HG03439 (cell line): Measurements from ENCODE around the gene SNX15.

Experiments
- ATAC-seq: cut with Tn5 transposase; IDR thresholded peaks from one replicate; pipeline ENCODE4 v1.9.1; 2021; ENCODE audit warnings: mild to moderate bottlenecking, moderate library complexity; ENCODE audit not compliant: unreplicated experiment

The SNX15 gene

DNA sequence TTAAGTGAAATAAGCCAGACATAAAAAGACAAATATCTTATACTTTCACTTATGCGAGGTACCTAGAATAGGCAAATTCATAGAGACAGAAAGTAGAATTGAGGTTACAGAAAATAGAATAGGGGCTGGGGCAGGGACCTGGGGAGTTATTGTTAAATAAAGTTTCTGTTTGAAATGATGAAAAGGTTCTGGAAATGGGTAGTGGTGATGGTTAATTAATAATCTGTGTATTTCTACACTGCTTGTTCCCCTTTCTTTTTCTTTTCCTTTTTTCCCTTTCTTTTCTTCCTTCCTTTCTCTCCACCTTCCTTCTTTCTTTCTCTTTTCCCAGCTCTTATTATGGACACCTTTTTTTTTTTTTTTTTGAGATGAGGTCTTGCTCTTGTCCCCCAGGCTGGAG lies 28.3 kb downstream of the SNX15 start:
- ATAC-seq: no peak

DNA sequence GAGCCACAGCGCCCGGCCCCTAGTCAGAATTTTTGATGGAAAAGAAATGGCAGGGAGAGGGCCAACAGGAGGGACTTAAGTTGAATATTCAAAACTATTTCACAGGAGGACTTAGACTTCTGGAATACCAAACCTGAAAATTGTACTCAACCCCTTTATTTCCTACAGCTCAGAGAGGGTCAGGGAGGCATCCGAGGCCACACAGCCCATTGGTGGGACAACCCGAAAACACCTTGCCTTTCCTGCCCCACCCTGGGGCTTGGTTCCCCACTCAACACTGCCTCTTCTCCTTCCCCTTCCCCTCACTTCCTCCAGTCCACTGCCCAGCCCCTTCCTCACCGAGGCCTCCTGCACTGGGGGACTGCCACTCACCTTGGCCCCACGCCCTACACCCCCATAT lies 29.8 kb downstream of the SNX15 start:
- no peak for ATAC-seq

DNA sequence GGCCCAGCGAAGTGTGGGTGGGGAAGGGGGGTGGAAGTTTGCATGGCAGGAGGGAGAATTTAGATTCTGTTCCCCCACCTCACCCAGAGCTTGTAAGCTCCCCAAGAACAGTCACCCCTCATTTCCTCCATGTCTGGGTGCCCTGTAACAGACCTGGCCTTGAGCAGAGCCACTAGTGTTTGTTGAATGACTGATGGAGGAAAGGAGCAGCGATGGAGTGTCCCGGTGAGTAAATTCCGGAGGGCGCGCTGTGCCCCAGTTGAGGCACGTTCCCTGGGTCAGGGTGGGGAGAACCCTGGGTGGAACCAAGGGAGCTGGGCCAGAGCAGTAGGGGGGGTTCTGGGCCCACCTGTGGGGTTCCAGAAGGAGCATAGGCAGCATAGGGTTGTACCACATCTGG lies 30.3 kb downstream of the SNX15 start:
- no peak for ATAC-seq

DNA sequence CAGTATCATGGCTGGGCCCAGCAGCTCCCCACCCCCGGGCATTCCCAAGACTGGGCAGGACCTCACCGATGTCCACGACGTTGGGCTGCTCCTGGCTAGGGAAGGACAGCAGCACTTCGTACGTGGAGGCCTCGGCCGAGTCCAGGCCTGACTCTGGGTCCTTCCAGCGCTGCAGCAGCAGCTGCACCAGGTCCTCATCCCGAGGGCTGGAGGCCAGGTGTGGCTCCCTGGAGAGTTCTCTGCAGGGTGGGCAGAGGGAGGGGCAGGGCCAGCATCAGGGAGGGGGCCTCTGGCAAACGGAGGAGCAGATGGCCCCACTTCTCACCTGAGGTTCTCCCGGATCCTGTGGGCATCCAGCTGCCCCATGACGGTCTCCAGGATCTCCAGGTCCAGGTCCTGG lies 30.8 kb downstream of the SNX15 start:
- ATAC-seq: no peak

DNA sequence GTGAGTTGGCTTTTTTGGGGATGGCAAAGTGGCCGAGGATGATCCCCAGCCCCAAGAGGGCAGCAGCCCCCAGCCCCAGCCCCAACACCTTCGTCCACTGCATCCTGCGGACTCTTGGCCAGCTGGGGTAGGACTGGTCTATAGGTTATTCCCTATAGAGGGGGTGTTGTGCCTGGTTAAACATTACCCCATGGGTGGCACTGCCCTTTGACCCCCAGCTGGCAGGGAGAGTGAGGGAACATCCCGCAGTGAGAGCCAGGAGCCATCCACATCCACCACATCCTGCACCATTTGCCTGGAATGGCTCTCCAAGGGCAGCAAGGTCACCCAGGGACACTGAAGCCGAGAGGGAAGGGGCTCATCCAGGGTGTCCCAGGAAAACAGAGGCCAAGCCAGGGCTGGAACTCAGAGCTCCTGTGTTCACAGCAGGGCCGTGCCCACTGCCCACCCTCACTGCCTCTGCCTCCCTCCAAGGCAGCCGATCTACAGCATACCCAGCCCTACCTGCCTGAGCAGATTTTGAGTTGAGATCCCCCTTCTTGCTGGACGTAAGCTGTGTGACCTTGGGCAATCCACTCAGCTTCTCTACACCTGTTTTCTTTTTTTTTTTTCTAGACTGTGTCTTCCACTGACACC lies 31.3 kb downstream of the SNX15 start, which contains the start of gene NAALADL1:
NAALADL1 (minus strand) TSS at position 135 of the 636 bp plus-strand sequence; CDS start at position 103, 32 bp downstream.
- no peak for ATAC-seq

DNA sequence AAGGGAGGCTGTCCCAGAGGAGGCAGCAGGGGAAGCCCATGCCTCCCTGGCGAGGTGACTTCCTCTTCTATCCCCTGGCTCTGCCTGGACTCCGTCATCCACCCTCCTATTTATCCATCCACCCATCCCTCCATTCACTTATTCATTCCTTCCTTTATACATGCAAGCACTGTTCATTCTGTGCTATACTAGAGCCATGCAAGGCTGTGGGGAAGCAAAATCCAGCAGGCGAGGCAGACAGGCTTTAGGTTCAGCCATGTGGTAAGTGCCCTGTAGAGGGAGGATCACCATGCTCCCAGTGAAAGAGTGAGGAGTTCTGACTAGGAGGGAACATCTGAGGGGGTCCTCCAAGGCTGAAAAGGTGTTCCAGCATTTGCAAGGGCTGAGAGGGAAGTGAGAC lies 32.3 kb downstream of the SNX15 start:
- no peak for ATAC-seq

DNA sequence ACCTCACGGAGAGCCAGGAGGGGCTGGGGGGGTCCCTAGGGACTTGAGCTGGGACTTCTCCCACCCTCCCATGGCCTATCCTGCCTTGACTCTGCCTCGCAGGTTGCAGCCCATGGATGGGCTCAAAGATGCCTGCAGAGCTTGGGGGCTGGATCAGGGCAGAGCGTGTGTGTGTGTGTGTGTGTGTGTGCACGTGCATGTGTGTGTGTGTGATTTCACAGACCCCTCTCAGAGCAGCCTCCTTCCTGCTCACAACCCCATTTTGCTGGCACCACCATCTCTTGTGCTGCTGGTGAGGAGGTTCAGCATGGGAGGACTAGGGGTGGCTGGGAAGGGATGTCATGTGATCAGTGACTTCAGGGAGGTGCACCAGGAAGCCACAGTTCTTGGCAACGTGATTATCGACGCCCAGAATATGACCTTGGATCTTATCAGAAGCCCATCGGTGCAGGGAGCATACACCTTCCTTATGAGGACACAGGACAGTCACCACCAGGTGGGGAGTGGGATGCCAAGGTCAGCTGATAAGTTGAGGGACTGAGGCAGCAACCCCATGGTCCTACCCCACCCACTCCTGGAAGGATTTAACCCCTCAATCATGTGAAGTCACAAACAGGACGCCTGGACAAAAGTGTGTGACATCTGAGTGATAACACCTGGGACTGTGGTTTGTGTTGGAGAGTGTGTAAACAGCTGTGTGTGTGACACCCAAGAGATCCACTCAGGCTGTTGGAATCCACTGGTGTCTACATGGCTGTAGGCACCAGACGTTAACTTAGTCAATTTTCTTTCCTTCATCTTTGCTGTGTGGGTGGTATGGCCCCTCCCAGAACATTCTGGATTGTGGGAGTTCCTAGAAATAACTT lies 33.0 kb downstream of the SNX15 start:
- ATAC-seq: no peak

DNA sequence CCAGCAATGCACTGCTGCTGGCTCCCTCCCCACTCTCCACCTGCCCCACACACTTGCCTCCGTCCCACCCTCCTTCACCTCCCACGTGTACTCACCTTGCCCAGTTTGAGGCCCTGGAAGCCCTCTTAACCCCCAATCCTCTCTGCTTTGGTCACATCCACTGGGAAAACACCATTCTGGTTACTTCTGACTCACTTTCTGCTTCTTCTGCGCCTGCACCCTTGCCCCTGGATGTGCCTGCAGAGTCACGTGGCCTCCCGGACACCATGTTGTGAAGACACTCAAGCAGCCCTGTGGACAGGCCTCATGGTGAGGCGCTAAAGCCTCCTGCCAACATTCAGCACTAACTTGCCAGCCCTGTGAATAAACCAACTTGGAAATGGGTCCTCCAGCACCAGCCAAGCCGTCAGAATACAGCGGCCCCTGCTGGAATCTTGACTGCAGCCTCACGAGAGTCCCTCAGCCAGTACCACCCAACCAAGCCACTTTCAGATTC lies 33.7 kb downstream of the SNX15 start:
- no peak for ATAC-seq

DNA sequence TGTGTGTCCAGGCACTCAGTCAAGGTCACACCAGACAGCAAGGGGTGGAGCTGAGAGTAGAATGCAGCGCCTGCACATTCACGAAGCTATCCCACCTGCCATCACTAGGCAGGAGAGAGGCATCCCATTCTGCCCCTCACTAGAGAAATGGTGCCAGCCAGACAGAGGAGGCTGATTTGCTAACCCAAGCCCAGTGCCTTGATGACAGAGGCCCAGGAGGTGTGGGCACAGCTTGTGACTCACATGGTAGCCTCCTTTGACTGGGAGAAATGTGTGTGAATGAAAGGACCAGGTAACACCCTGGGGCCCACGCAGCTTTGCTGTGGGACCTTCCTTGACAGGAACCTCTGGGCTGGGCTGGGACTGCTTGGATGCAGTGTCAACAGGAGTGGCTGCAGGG lies 36.3 kb downstream of the SNX15 start:
- ATAC-seq: no peak

DNA sequence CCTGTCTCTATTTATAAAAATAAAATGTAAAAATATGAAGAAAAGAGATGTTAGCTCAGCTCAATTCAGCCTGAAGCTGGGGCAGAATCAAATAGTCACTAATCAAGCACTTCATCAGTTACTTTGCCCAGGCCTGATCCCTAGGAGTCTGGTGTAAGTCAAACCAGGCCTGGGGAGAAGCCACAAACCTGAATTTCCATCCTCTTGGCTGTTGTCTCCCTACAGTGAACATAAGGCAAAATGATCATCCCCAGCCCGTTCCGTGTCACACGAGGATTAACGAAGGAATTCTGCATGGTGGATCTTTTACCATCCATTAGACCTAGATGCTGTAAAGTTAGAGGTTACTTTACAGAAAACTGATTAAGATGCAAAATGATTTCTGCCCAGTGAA lies 37.6 kb downstream of the SNX15 start:
- no peak for ATAC-seq

DNA sequence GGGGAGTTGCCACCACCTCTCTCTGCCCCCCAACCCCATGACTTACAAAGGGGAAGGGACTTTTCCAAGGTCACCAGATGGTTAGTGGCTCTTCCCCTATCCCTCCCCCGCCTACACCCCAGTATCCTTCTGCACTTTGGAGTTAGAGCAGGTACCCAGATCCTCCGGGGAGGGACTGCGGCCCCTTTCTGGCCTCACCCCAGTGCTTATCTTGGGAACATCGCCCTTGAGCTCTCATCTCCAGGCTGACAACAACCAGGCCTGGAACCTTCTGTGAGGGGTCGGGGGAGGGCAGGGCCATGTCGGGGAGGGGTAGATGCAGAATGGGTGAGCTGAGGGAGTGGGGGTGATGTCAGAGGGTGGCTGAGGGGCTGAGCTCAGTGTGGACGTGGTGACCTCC lies 38.6 kb downstream of the SNX15 start:
- no peak for ATAC-seq

DNA sequence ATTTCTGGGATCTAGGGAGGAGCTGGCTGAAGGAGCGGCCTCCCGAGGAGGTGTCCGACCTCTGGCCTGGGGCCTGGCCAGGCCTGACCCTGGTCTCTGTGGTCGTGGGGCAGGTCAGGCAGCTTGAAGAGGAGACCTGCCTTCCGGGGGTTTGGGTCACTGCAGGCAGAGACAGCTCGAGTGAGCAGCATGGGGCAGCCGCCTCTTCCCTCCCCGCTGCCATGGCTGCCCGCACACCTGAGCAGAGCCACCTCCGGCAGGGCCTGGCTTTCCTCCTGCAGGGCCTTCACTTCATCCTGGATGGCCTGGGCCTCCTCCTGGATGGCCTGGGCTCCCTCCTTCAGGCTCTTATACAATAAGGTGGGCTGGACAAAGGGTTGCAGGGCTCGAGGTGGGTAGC lies 39.1 kb downstream of the SNX15 start:
- ATAC-seq: no peak

DNA sequence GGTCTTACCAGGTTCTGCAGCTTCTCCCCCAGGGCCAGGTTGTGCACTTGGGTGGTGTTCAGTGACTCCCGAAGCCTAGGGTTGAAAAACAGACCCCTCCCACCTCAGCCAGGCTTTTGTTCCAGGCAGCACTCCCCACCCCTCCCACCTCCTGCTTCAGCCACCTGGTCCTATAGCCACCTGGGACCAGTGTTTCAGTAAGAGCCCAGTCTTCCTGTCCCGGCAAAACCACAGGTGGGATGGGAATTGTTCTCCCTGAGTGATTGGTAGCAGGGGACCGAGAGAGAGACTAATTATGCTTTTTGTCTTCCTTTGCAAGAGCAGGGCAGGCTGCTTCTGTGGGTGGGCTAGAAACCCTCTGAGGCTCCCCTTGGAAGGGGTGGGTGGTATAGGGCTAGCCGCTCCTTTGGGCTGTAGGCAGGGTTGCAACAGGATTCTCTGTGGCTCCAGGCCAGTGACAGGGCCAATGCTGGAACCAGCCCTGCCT lies 39.6 kb downstream of the SNX15 start:
- no peak for ATAC-seq

DNA sequence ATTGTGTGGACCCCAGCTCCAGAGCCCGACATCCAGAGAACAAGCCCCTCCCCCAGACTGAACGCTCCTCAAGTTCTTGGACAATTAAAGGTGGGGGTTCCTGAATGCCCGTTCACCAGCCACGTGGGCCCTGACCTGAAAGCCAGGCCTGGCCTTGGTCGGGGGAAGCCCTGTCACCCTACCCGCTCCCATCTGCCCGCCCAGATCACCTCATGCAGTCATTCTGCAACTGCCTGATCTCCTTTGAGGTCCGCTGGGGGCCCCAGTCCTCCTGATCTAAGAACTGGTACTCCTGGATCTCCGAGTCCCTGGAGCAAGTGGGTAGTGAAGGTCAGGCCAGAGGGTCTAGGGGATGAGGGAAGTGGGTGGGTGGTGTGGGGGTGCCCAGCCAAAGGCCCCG lies 40.2 kb downstream of the SNX15 start:
- no peak for ATAC-seq

DNA sequence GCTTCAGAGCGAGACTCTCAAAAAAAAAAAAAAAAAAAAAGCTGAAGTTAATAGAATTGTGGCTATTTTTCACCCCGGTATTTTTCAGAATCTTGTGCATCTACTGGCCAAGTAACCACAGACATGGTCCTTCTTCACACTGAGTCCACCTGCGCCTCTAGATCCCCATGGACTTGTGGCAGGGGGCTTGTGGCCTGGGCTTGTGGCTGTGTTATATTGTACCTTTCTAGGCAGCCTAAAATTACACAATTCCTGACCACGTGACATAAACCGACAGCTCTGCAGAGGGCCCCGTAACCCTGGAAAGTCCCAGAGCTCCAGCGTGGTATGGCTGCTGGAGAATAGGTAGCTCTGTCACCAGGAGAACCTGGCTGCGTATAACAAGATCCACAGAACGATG lies 42.0 kb downstream of the SNX15 start:
- no peak for ATAC-seq

DNA sequence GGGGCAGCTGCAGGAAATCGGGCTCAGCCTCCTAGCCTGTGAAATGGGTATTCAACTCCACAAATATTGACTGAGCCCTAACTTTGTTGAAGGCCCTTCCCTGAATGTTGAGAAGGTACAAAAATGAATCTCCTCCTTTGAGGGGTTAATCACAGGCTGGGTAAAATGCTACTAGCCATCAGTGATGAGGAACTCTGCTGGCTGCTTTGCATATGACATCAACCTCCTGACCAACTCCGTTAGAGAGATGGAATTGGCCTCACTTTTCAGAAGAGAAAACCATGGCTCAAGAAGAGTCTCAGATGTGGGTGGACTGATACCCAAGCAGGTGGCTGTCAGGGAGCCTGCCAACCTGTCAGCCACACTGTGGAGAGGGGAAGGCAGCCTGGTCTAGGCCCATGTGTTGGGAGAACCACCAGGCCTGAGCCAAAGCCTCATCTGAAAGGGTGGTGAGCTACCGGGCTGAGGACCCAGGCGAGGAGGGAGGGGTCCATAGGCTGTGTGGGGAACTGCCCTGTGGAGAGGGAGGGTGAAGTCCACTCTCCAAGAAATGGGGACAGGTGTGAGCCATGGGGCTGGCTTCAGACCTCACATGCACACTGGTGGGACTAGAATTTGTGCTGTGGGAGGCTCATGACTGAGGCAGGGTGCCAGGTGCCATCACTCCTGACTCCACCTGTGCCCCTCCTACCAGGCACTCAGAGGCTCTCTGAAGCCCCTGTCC lies 44.8 kb downstream of the SNX15 start:
- no peak for ATAC-seq

DNA sequence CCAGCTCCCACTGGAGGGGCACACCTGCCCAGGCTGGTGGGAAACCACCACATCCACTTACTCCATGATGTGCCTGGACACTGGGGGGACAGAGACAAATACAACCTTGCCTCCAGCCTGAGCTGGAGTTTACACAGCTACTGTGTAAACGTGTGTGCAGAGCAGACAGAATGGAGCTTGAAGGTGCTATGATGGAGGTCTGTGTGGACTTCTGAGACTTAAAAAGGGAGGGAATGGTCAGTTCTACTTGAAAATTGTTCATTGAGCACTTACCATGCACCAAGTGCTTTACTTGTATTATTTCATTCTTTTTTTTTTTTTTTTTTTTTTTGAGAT lies 45.4 kb downstream of the SNX15 start:
- ATAC-seq: no peak

DNA sequence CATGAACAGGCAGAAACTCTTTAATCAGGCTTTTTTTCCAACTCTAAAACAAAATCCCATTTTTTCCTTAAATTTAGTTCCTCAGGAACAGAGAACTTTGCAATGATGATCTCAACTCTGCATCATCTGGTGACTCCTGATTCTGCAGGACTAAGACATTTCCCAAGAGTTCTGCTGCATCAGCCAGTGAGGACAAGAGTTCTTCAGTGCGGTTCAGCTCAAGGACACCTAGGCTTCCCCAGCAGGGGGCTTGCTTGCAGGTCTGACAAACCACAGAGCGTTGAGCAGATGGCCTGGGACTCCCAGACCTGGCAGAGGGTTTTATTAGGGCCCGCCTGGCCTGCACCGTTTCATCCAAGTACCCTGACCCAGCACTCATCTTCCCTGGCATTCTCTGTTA lies 50.2 kb downstream of the SNX15 start:
- ATAC-seq: no peak

DNA sequence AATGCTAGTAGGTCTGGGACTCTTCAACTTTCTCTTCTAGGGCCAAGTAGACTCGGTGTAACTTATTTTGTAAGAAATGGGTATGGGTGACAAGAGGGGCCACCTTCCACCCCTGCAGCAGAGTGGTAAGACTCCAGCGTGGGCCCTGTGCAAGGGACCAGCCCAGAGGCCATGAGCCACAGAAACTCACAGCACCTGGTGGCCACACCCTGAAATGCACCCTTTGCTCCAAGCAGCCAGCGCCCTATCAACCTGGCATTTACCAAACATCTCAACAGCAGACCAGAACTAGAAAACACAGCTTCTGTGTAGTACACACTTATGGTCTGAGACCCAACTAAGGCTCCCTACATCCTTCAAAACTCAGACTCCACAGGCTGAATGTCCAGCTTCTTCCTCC lies 50.9 kb downstream of the SNX15 start:
- no peak for ATAC-seq

DNA sequence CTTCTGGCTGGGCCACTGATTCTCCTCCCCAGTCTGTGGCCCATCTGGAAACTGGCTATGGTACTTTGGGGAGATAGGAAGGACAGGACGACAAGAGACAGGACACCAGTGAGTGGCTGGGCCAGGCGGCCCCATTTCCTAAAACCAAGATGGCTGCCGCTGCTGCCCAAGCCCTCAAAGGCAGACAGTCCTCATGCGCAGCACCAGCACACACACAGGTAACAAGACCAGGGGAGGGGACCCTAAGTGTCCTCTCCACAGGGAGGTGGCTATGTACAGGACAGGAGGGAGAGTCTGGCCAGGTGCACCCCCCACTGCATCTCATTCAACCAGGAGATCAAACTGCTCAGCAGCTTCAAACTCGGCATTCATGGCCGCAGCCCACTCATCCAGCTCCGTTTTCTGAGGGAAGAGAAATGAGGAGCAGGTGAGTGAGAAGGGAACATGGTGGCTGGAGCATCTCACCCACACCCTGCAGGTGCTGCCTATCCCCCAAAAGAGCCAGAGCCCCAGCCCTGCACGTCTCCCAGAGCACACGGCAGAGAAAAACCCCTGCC lies 51.6 kb downstream of the SNX15 start:
- ATAC-seq: no peak

DNA sequence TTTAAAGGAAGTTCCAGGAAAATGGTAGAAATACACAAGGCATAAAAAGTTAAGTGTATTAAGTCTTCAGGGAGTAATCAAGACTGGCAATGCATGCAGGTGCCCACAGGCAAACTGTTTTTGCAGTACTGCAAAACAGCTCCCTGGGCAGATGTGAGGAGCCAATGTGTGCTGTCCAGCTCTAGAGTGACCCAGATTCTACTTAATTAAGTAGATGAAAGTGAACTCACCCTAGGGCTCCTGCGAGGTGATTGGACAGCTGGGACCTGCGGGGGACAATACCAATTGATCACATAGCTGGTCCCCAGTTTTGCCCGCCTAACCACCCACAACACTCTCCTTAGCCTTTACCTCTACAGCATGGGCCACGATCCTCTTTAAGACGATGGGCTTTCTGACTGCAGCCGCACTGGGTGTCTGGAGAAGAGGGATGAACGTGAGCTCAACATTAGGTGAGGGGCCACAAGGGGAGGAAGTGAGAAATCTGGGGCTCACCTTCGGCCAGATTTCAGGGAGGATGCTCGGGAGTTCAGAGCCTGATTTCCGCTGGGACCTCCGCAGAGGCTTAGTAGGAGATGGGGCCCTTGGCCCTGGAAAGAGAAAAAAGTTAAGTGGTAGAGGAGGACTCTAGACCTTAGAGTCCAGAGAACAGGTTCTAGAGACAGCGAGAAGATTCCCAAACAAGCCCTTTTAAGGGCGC lies 56.0 kb downstream of the SNX15 start:
- ATAC-seq: peak; percentile 14
